ENCODE results near the gene TC2N. TPM values are rescaled to one million over a fixed set of nuclear protein-coding genes. Genes with fewer than 3 reads are reported as not detected.

The TC2N gene
- total RNA-seq, 1 donor from 2014 or later = 50.3 TPM

- intact Hi-C loops (cut with DNase I) = no loop called here
- Histone ChIP-seq H3K4me1 (no peaks in the 10 kb centered on the region), H3K27ac (no peak overlapping the region), H3K27me3 (no peaks in the 10 kb centered on the region), H3K36me3 (no peaks in the 10 kb centered on the region), H3K9me3 (no peaks in the 10 kb centered on the region), H3K4me3 (no peak overlapping the region)
- TF ChIP-seq POLR2AphosphoS5 (IDR thresholded peaks at IDR 0.05; ENCODE audit: insufficient read depth in 1 of 2, low read depth in 1 of 2) (no peak), POLR2A (IDR thresholded peaks at IDR 0.05) (no peak), CTCF (IDR thresholded peaks at IDR 0.05) (no peak)
- DNase-seq (ENCODE audit: extremely low spot score in 2 of 2) = no peak
Measured at GRCh38 chr14:91844029-91844428, 23.3 kb downstream of the TC2N start.

GRCh38 chr14:91843437-91843836 is 23.9 kb downstream of the TC2N start:
- no peak for DNase-seq (ENCODE audit: extremely low spot score in 2 of 2)
- Histone ChIP-seq H3K4me1 (no peaks in the 10 kb centered on the region), H3K27me3 (no peaks in the 10 kb centered on the region), H3K36me3 (no peaks in the 10 kb centered on the region), H3K27ac (no peak overlapping the region), H3K4me3 (no peak overlapping the region), H3K9me3 (no peaks in the 10 kb centered on the region)
- TF ChIP-seq POLR2A (IDR thresholded peaks at IDR 0.05) (no peak), CTCF (IDR thresholded peaks at IDR 0.05) (no peak), POLR2AphosphoS5 (IDR thresholded peaks at IDR 0.05; ENCODE audit: insufficient read depth in 1 of 2, low read depth in 1 of 2) (no peak)
- intact Hi-C loops (cut with DNase I) = no loop called here

- DNase-seq (ENCODE audit: extremely low spot score in 2 of 2) = no peak
- intact Hi-C loops (cut with DNase I) = no loop called here
- H3K27me3 ChIP-seq = no peaks in the 10 kb centered on the region
- no peak overlapping the region for H3K4me3 ChIP-seq
- no peak for TF ChIP-seq POLR2A (IDR thresholded peaks at IDR 0.05)
- TF ChIP-seq POLR2AphosphoS5 (IDR thresholded peaks at IDR 0.05; ENCODE audit: insufficient read depth in 1 of 2, low read depth in 1 of 2) = no peak
- TF ChIP-seq CTCF (IDR thresholded peaks at IDR 0.05) = no peak
- H3K9me3 ChIP-seq = no peaks in the 10 kb centered on the region
- no peak overlapping the region for H3K27ac ChIP-seq
- no peaks in the 10 kb centered on the region for H3K36me3 ChIP-seq
- H3K4me1 ChIP-seq = peaks cover 9% of the 10 kb centered on the region
Measured at GRCh38 chr14:91841065-91841464, 26.3 kb downstream of the TC2N start.

GRCh38 chr14:91839749-91840148 is 27.6 kb downstream of the TC2N start:
- Histone ChIP-seq H3K4me3 (no peak overlapping the region), H3K9me3 (no peaks in the 10 kb centered on the region), H3K4me1 (peaks cover 9% of the 10 kb centered on the region), H3K36me3 (no peaks in the 10 kb centered on the region), H3K27me3 (no peaks in the 10 kb centered on the region), H3K27ac (no peak overlapping the region)
- no peak for DNase-seq (ENCODE audit: extremely low spot score in 2 of 2)
- TF ChIP-seq CTCF (IDR thresholded peaks at IDR 0.05) (no peak), POLR2AphosphoS5 (IDR thresholded peaks at IDR 0.05; ENCODE audit: insufficient read depth in 1 of 2, low read depth in 1 of 2) (no peak), POLR2A (IDR thresholded peaks at IDR 0.05) (no peak)
- intact Hi-C loops (cut with DNase I) = no loop called here

- intact Hi-C loops (cut with DNase I) = no loop called here
- H3K27ac ChIP-seq = peak overlapping the region; percentile 78
- peak overlapping the region; percentile 60 to 66 for H3K4me3 ChIP-seq
- TF ChIP-seq POLR2A (IDR thresholded peaks at IDR 0.05) = no peak
- TF ChIP-seq CTCF (IDR thresholded peaks at IDR 0.05) = no peak
- no peak for TF ChIP-seq POLR2AphosphoS5 (IDR thresholded peaks at IDR 0.05; ENCODE audit: insufficient read depth in 1 of 2, low read depth in 1 of 2)
- peaks cover 9% of the 10 kb centered on the region for H3K4me1 ChIP-seq
- H3K27me3 ChIP-seq = no peaks in the 10 kb centered on the region
- H3K36me3 ChIP-seq = no peaks in the 10 kb centered on the region
- no peak for DNase-seq (ENCODE audit: extremely low spot score in 2 of 2)
- H3K9me3 ChIP-seq = no peaks in the 10 kb centered on the region
Measured at GRCh38 chr14:91837076-91837475, 30.3 kb downstream of the TC2N start.
